ENCODE data around the gene ETFB. TPM values are rescaled to one million over a fixed set of nuclear protein-coding genes. Genes with fewer than 3 reads are reported as not detected.

Gene ETFB
- total and polyA plus RNA-seq, 2 experiments from 2014 or later: 203 to 433 TPM

DNA sequence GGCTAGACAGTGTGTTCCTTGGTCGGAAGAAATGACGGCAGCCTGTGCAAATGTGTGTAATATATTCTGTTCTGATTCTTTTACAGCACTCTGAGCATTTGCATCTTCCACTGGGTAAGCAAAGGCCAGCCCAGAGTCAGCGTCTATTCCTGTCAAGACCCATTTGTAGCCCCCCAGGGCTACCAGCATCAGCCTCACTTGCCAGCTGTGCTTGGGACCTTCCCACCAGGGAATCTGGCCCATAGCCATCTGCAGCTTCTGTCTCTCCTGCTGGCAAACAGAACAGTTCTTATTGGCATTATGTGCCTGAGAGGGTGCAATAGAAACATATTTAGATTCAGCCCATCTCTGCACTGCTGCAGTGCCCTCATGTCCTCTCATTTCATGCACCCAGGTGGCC is 60.7 kb downstream of the ETFB start:
- Histone ChIP-seq H3K9me3 (ENCODE audit: low read depth) (no peaks in the 10 kb centered on the region), H3K27me3 (no peaks in the 10 kb centered on the region), H3K36me3 (no peaks in the 10 kb centered on the region), H3K27ac (no peak overlapping the region), H3K4me1 (ENCODE audit: low read depth) (no peaks in the 10 kb centered on the region), H3K4me3 (no peak overlapping the region)
- DNase-seq (ENCODE audit: low read depth in 1 of 2, low spot score in 1 of 2): no peak
- TF ChIP-seq, protein P1, sequence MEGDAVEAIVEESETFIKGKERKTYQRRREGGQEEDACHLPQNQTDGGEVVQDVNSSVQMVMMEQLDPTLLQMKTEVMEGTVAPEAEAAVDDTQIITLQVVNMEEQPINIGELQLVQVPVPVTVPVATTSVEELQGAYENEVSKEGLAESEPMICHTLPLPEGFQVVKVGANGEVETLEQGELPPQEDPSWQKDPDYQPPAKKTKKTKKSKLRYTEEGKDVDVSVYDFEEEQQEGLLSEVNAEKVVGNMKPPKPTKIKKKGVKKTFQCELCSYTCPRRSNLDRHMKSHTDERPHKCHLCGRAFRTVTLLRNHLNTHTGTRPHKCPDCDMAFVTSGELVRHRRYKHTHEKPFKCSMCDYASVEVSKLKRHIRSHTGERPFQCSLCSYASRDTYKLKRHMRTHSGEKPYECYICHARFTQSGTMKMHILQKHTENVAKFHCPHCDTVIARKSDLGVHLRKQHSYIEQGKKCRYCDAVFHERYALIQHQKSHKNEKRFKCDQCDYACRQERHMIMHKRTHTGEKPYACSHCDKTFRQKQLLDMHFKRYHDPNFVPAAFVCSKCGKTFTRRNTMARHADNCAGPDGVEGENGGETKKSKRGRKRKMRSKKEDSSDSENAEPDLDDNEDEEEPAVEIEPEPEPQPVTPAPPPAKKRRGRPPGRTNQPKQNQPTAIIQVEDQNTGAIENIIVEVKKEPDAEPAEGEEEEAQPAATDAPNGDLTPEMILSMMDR (IDR thresholded peaks at IDR 0.05; ENCODE audit: low read depth, low read length): no peak

DNA sequence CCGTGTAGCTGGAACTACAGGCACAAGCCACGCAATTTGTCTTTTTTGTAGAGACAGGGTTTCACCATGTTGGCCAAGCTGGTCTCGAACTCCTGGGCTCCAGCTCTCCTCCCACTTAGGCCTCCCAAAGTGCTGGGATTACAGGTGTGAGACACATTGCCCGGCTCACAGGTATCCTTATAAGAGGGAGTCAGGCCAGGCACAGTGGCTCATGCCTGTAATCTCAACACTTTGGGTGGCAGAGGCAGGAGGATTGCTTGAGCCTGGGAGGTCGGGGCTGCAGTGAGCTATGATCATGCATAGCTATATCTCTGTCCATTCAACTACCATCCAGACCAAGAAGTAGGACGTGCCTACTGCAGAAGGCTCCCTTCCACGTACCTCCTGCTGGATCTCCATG is 64.9 kb downstream of the ETFB start:
- DNase-seq (ENCODE audit: low read depth in 1 of 2, low spot score in 1 of 2): no peak
- no peaks in the 10 kb centered on the region for H3K36me3 ChIP-seq
- H3K4me1 ChIP-seq (ENCODE audit: low read depth): no peaks in the 10 kb centered on the region
- TF ChIP-seq, protein P1 (IDR thresholded peaks at IDR 0.05; ENCODE audit: low read depth, low read length): no peak
- no peaks in the 10 kb centered on the region for H3K9me3 ChIP-seq (ENCODE audit: low read depth)
- H3K27me3 ChIP-seq: no peaks in the 10 kb centered on the region
- H3K27ac ChIP-seq: no peak overlapping the region
- no peak overlapping the region for H3K4me3 ChIP-seq

- H3K4me1 ChIP-seq (ENCODE audit: low read depth): no peaks in the 10 kb centered on the region
- no peaks in the 10 kb centered on the region for H3K27me3 ChIP-seq
- no peak overlapping the region for H3K27ac ChIP-seq
- no peak overlapping the region for H3K4me3 ChIP-seq
- TF ChIP-seq, protein P1 (IDR thresholded peaks at IDR 0.05; ENCODE audit: low read depth, low read length): no peak
- H3K9me3 ChIP-seq (ENCODE audit: low read depth): no peaks in the 10 kb centered on the region
- DNase-seq (ENCODE audit: low read depth in 1 of 2, low spot score in 1 of 2): no peak
- no peaks in the 10 kb centered on the region for H3K36me3 ChIP-seq
Measured at GRCh38 chr19:51297406-51297805, 68.8 kb downstream of the ETFB start.

GRCh38 chr19:51296336-51297093 is 69.7 kb downstream of the ETFB start:
- TF ChIP-seq, protein P1 (IDR thresholded peaks at IDR 0.05; ENCODE audit: low read depth, low read length): peak; percentile 16
- H3K27ac ChIP-seq: no peak overlapping the region
- no peaks in the 10 kb centered on the region for H3K4me1 ChIP-seq (ENCODE audit: low read depth)
- no peak overlapping the region for H3K4me3 ChIP-seq
- no peaks in the 10 kb centered on the region for H3K27me3 ChIP-seq
- no peaks in the 10 kb centered on the region for H3K9me3 ChIP-seq (ENCODE audit: low read depth)
- H3K36me3 ChIP-seq: no peaks in the 10 kb centered on the region
- DNase-seq (ENCODE audit: low read depth in 1 of 2, low spot score in 1 of 2): peak in 1 of 2 donors; percentile 19

DNA sequence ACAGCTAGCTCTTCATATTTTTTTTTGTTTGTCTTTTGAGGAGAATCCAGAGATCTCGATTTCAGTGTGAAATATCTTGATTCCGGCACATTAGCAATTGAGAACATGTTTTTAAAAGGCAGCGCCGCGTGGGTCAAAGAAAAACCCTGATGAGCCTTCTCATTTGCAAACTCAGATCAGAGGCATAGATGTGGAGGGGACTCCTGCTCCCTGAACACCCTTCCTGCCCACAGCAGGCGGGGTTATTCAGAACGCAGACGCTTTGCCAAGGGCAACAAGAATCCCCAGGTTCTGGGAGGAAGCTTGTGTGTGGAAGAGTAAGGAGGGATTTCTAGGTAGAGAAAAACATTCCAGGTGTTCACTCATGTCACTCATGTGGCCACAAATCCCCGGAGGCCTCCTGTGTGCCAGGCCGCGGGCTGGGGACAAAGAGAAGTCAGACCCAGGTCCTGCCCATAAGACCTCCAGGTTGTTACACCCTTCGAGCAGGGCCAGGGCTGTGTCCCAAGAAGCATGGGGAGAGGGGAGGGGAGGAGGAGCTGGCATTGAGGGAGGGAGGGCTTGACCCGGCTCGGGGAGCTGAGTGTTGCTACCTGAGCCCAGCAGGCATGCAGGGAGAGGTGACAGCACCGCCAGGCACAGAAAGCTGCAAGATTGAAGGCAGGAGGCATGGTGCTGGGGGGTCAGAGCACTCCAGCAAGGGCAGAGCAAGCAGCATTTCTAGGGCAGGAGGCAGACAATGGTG is 70.6 kb downstream of the ETFB start:
- Histone ChIP-seq H3K36me3 (no peaks in the 10 kb centered on the region), H3K4me1 (ENCODE audit: low read depth) (no peaks in the 10 kb centered on the region), H3K27me3 (no peaks in the 10 kb centered on the region), H3K27ac (no peak overlapping the region), H3K9me3 (ENCODE audit: low read depth) (no peaks in the 10 kb centered on the region), H3K4me3 (no peak overlapping the region)
- DNase-seq (ENCODE audit: low read depth in 1 of 2, low spot score in 1 of 2): no peak
- TF ChIP-seq, protein P1 (IDR thresholded peaks at IDR 0.05; ENCODE audit: low read depth, low read length): no peak

Other genes with a start within 250 kb of the ETFB start
- gene SIGLEC9, start 241.5 kb downstream of the ETFB start, total RNA-seq: not detected in 2 replicates
- not detected in 2 replicates for gene SIGLEC9, start 241.5 kb downstream of the ETFB start, polyA plus RNA-seq
- not detected in 2 replicates for gene SIGLEC7, start 224.1 kb downstream of the ETFB start, total RNA-seq
- not detected in 2 replicates for gene SIGLEC7, start 224.1 kb downstream of the ETFB start, polyA plus RNA-seq
- not detected in 2 replicates for gene CD33, start 141.3 kb downstream of the ETFB start, total RNA-seq
- gene CD33, start 141.3 kb downstream of the ETFB start, polyA plus RNA-seq: not detected in 2 replicates
- gene SIGLECL1, start 115.3 kb downstream of the ETFB start, total RNA-seq: not detected in 2 replicates
- gene SIGLECL1, start 115.3 kb downstream of the ETFB start, polyA plus RNA-seq: not detected in 2 replicates
- gene IGLON5, start 54.7 kb downstream of the ETFB start, total RNA-seq: 9.7 and 12.6 TPM in 2 replicates
- gene IGLON5, start 54.7 kb downstream of the ETFB start, polyA plus RNA-seq: 1.5 and 3.3 TPM in 2 replicates
- 5.0 and 6.5 TPM in 2 replicates for gene VSIG10L, start 24.2 kb downstream of the ETFB start, total RNA-seq
- 8.1 and 9.1 TPM in 2 replicates for gene VSIG10L, start 24.2 kb downstream of the ETFB start, polyA plus RNA-seq
- gene CLDND2, start 2.6 kb upstream of the ETFB start, total RNA-seq: 0.45 TPM in 1 of 2 replicates, not detected in the other
- gene CLDND2, start 2.6 kb upstream of the ETFB start, polyA plus RNA-seq: 16.5 and 22.3 TPM in 2 replicates
- not detected in 2 replicates for gene NKG7, start 6.3 kb upstream of the ETFB start, total RNA-seq
- gene NKG7, start 6.3 kb upstream of the ETFB start, polyA plus RNA-seq: 0.25 and 0.57 TPM in 2 replicates
- gene LIM2, start 21.6 kb upstream of the ETFB start, total RNA-seq: not detected in 2 replicates
- gene LIM2, start 21.6 kb upstream of the ETFB start, polyA plus RNA-seq: not detected in 2 replicates
- gene C19orf84, start 24.2 kb upstream of the ETFB start, total RNA-seq: not detected in 2 replicates
- gene C19orf84, start 24.2 kb upstream of the ETFB start, polyA plus RNA-seq: not detected in 2 replicates
- not detected in 2 replicates for gene SIGLEC10, start 51.3 kb upstream of the ETFB start, total RNA-seq
- 0.22 and 0.55 TPM in 2 replicates for gene SIGLEC10, start 51.3 kb upstream of the ETFB start, polyA plus RNA-seq
- gene SIGLEC8, start 92.1 kb upstream of the ETFB start, total RNA-seq: not detected in 2 replicates
- gene SIGLEC8, start 92.1 kb upstream of the ETFB start, polyA plus RNA-seq: not detected in 2 replicates
- not detected in 2 replicates for gene CEACAM18, start 112.2 kb upstream of the ETFB start, total RNA-seq
- not detected in 2 replicates for gene CEACAM18, start 112.2 kb upstream of the ETFB start, polyA plus RNA-seq
- gene SIGLEC12, start 135.4 kb upstream of the ETFB start, total RNA-seq: not detected in 2 replicates
- not detected in 2 replicates for gene SIGLEC12, start 135.4 kb upstream of the ETFB start, polyA plus RNA-seq
- gene SIGLEC6, start 165.3 kb upstream of the ETFB start, total RNA-seq: not detected in 2 replicates
- gene SIGLEC6, start 165.3 kb upstream of the ETFB start, polyA plus RNA-seq: not detected in 2 replicates
- 4.4 and 7.0 TPM in 2 replicates for gene ZNF175, start 204.9 kb upstream of the ETFB start, total RNA-seq
- gene ZNF175, start 204.9 kb upstream of the ETFB start, polyA plus RNA-seq: 2.3 and 3.6 TPM in 2 replicates

Measured in cardiac muscle cell (in vitro differentiated cells and primary cell).